Stimulated activated effector memory CD8-positive, alpha-beta T cell treated with anti-CD3 and anti-CD28 coated beads, Interleukin-12 subunit alpha, Interleukin-12 subunit beta, amount 100 ng/mL, for 72 hours (primary cell): ENCODE results near the gene MPDZ.

Experiments used
- ATAC-seq: fragments of 150-1000 bp; cut with Tn5 transposase; 2 replicates; pipeline ENCODE4 v1.10.0; 2021
- DNase-seq, 2 donors: peaks; one replicate each; pipeline ENCODE4 v3.0.0; 2021 to 2022; ENCODE audit warnings: low spot score in 2 of 2
- H3K27ac Mint-ChIP-seq: one replicate; pipeline ENCODE4 v1.8.0; 2022; ENCODE audit warnings: mild to moderate bottlenecking, mixed read lengths
- H3K36me3 Mint-ChIP-seq: one replicate; pipeline ENCODE4 v1.8.0; 2022; ENCODE audit warnings: mild to moderate bottlenecking, mixed read lengths
- H3K4me1 Mint-ChIP-seq: one replicate; pipeline ENCODE4 v1.8.0; 2022; ENCODE audit warnings: mixed read lengths
- H3K4me3 Mint-ChIP-seq: one replicate; pipeline ENCODE4 v1.8.0; 2022; ENCODE audit warnings: mild to moderate bottlenecking, mixed read lengths
- H3K9me3 Mint-ChIP-seq: one replicate; pipeline ENCODE4 v1.8.0; 2022; ENCODE audit warnings: mixed read lengths

The MPDZ gene

GRCh38 chr9:13279284-13280141 lies at the start of gene MPDZ:
TSS of gene MPDZ (minus strand) at chr9:13279692. CDS start at chr9:13250315, 29,377 bp downstream.
- peaks cover 21% of the 10 kb centered on the region for H3K9me3 Mint-ChIP-seq
- no peak within 1 kb of the TSS for H3K4me3 Mint-ChIP-seq
- no peak within 1 kb of the TSS for H3K27ac Mint-ChIP-seq
- no peaks in the 10 kb centered on the region for H3K36me3 Mint-ChIP-seq
- no peak for DNase-seq
- no peaks in the 10 kb centered on the region for H3K4me1 Mint-ChIP-seq
- no peak for ATAC-seq

- ATAC-seq (no peak), DNase-seq (no peak)
- no peak overlapping the region for H3K27ac Mint-ChIP-seq
- peaks cover 5% of the 10 kb centered on the region for H3K9me3 Mint-ChIP-seq
- no peak overlapping the region for H3K4me3 Mint-ChIP-seq
- H3K36me3 Mint-ChIP-seq = no peaks in the 10 kb centered on the region
- no peaks in the 10 kb centered on the region for H3K4me1 Mint-ChIP-seq
Observed at GRCh38 chr9:13324988-13325387, 45.5 kb upstream of the MPDZ start.

- no peak overlapping the region for H3K27ac Mint-ChIP-seq
- H3K36me3 Mint-ChIP-seq = no peaks in the 10 kb centered on the region
- H3K9me3 Mint-ChIP-seq = peaks cover 11% of the 10 kb centered on the region
- ATAC-seq (no peak), DNase-seq (no peak)
- H3K4me3 Mint-ChIP-seq = no peak overlapping the region
- no peaks in the 10 kb centered on the region for H3K4me1 Mint-ChIP-seq
Observed at GRCh38 chr9:13322828-13323550, 43.5 kb upstream of the MPDZ start.

- ATAC-seq = no peak
- H3K4me1 Mint-ChIP-seq = no peaks in the 10 kb centered on the region
- H3K4me3 Mint-ChIP-seq = no peak overlapping the region
- peaks cover 15% of the 10 kb centered on the region for H3K9me3 Mint-ChIP-seq
- DNase-seq = no peak
- H3K36me3 Mint-ChIP-seq = no peaks in the 10 kb centered on the region
- H3K27ac Mint-ChIP-seq = no peak overlapping the region
Observed at GRCh38 chr9:13318027-13318426, 38.5 kb upstream of the MPDZ start.

GRCh38 chr9:13296972-13297371 lies 17.5 kb upstream of the MPDZ start:
- Mint-ChIP-seq H3K4me3 (no peak overlapping the region), H3K9me3 (peaks cover 25% of the 10 kb centered on the region), H3K4me1 (no peaks in the 10 kb centered on the region), H3K36me3 (no peaks in the 10 kb centered on the region), H3K27ac (no peak overlapping the region)
- ATAC-seq (no peak), DNase-seq (no peak)

- Mint-ChIP-seq H3K4me1 (no peaks in the 10 kb centered on the region), H3K4me3 (no peak overlapping the region), H3K9me3 (peaks cover 22% of the 10 kb centered on the region), H3K36me3 (no peaks in the 10 kb centered on the region), H3K27ac (no peak overlapping the region)
- DNase-seq (no peak), ATAC-seq (no peak)
Observed at GRCh38 chr9:13295556-13295955, 16.1 kb upstream of the MPDZ start.

- H3K36me3 Mint-ChIP-seq = no peaks in the 10 kb centered on the region
- peaks cover 16% of the 10 kb centered on the region for H3K9me3 Mint-ChIP-seq
- DNase-seq (no peak), ATAC-seq (no peak)
- H3K4me1 Mint-ChIP-seq = no peaks in the 10 kb centered on the region
- H3K27ac Mint-ChIP-seq = no peak overlapping the region
- no peak overlapping the region for H3K4me3 Mint-ChIP-seq
Observed at GRCh38 chr9:13292782-13293181, 13.3 kb upstream of the MPDZ start.

GRCh38 chr9:13292158-13292557 lies 12.7 kb upstream of the MPDZ start:
- peaks cover 18% of the 10 kb centered on the region for H3K9me3 Mint-ChIP-seq
- DNase-seq (no peak), ATAC-seq (no peak)

GRCh38 chr9:13291718-13292117 lies 12.2 kb upstream of the MPDZ start:
- Mint-ChIP-seq H3K27ac (no peak overlapping the region), H3K4me1 (no peaks in the 10 kb centered on the region), H3K4me3 (no peak overlapping the region), H3K9me3 (peaks cover 18% of the 10 kb centered on the region), H3K36me3 (no peaks in the 10 kb centered on the region)
- no peak for ATAC-seq
- DNase-seq = no peak

More at GRCh38 chr9:13292158-13292557, 12.7 kb upstream of the MPDZ start:
- Mint-ChIP-seq H3K36me3 (no peaks in the 10 kb centered on the region), H3K4me1 (no peaks in the 10 kb centered on the region), H3K27ac (no peak overlapping the region), H3K4me3 (no peak overlapping the region)

GRCh38 chr9:13284011-13284410 lies 4.5 kb upstream of the MPDZ start:
- Mint-ChIP-seq H3K4me1 (no peaks in the 10 kb centered on the region), H3K27ac (no peak overlapping the region), H3K4me3 (no peak overlapping the region), H3K9me3 (peaks cover 28% of the 10 kb centered on the region), H3K36me3 (no peaks in the 10 kb centered on the region)
- ATAC-seq (no peak), DNase-seq (no peak)

GRCh38 chr9:13282998-13283397 lies 3.5 kb upstream of the MPDZ start:
- peaks cover 28% of the 10 kb centered on the region for H3K9me3 Mint-ChIP-seq
- ATAC-seq (no peak), DNase-seq (no peak)
- no peaks in the 10 kb centered on the region for H3K4me1 Mint-ChIP-seq
- no peak overlapping the region for H3K27ac Mint-ChIP-seq
- H3K36me3 Mint-ChIP-seq = no peaks in the 10 kb centered on the region
- H3K4me3 Mint-ChIP-seq = no peak overlapping the region

- DNase-seq (no peak), ATAC-seq (no peak)
- peaks cover 23% of the 10 kb centered on the region for H3K9me3 Mint-ChIP-seq
- no peak overlapping the region for H3K27ac Mint-ChIP-seq
- no peak overlapping the region for H3K4me3 Mint-ChIP-seq
- H3K4me1 Mint-ChIP-seq = no peaks in the 10 kb centered on the region
- H3K36me3 Mint-ChIP-seq = no peaks in the 10 kb centered on the region
Observed at GRCh38 chr9:13281356-13282016, 2.0 kb upstream of the MPDZ start.

- H3K4me3 Mint-ChIP-seq = no peak overlapping the region
- no peaks in the 10 kb centered on the region for H3K36me3 Mint-ChIP-seq
- DNase-seq (no peak), ATAC-seq (no peak)
- H3K27ac Mint-ChIP-seq = no peak overlapping the region
- no peaks in the 10 kb centered on the region for H3K4me1 Mint-ChIP-seq
- H3K9me3 Mint-ChIP-seq = peaks cover 21% of the 10 kb centered on the region
Observed at GRCh38 chr9:13278368-13279246, 885 bp downstream of the MPDZ start.

GRCh38 chr9:13278023-13278367 lies 1.5 kb downstream of the MPDZ start:
- H3K36me3 Mint-ChIP-seq = no peaks in the 10 kb centered on the region
- DNase-seq (no peak), ATAC-seq (no peak)

More at GRCh38 chr9:13278023-13278367, 1.5 kb downstream of the MPDZ start:
- Mint-ChIP-seq H3K4me3 (no peak overlapping the region), H3K27ac (no peak overlapping the region), H3K4me1 (no peaks in the 10 kb centered on the region), H3K9me3 (peaks cover 19% of the 10 kb centered on the region)
